Measurements from ENCODE around the gene PLIN1. TPM values are rescaled to one million over a fixed set of nuclear protein-coding genes. Genes with fewer than 3 reads are reported as not detected.

PLIN1 gene
- total and polyA plus RNA-seq, 2 of the 4 experiments (the other 2 are of a cell fraction) = under 0.01 to 0.07 TPM

DNA sequence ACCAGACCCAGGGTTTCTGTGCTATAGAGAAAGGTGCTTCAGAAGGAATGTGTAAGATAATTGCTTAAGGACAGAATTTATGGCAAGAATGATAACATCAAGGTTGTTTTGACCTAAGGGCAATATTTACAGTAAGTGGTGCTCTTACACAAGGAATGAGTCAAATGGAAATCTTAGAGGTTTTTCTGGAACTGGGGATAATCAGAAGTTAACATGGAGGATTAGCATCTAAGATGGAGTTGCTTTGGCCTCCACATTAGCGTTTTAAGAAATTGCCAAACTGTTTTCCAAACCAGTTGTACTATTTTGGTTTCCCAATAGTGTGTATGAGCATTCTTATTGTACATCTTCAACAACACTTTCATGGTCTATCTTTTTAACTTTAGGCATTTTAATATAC lies 14.5 kb upstream of the PLIN1 start:
- H3K79me1 ChIP-seq (ENCODE audit: low read depth in 1 of 2, low read length in 2 of 2) = peaks cover 3 to 6% of the 10 kb centered on the region in 2 experiments; a peak in 2 of 4 replicates
- H3K4me3 ChIP-seq (ENCODE audit: insufficient read depth, low read depth, low read length) = no peak overlapping the region
- TF ChIP-seq NFE2L2 (IDR thresholded peaks at IDR 0.05; ENCODE audit: low read depth, low read length) (no peak), SMC3 (IDR thresholded peaks at IDR 0.05; ENCODE audit: low read depth, low read length) (no peak), RCOR1 (IDR thresholded peaks at IDR 0.05; ENCODE audit: insufficient replicate concordance, low read length) (no peak), RFX5 (IDR thresholded peaks at IDR 0.05; ENCODE audit: low read depth, low read length) (no peak), MXI1 (IDR thresholded peaks at IDR 0.05; ENCODE audit: borderline replicate concordance, low read depth, low read length) (no peak), MAZ (IDR thresholded peaks at IDR 0.05; ENCODE audit: borderline replicate concordance, low read depth, low read length) (no peak)
- TF ChIP-seq, protein P1, sequence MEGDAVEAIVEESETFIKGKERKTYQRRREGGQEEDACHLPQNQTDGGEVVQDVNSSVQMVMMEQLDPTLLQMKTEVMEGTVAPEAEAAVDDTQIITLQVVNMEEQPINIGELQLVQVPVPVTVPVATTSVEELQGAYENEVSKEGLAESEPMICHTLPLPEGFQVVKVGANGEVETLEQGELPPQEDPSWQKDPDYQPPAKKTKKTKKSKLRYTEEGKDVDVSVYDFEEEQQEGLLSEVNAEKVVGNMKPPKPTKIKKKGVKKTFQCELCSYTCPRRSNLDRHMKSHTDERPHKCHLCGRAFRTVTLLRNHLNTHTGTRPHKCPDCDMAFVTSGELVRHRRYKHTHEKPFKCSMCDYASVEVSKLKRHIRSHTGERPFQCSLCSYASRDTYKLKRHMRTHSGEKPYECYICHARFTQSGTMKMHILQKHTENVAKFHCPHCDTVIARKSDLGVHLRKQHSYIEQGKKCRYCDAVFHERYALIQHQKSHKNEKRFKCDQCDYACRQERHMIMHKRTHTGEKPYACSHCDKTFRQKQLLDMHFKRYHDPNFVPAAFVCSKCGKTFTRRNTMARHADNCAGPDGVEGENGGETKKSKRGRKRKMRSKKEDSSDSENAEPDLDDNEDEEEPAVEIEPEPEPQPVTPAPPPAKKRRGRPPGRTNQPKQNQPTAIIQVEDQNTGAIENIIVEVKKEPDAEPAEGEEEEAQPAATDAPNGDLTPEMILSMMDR (conservative IDR thresholded peaks at IDR 0.05; ENCODE audit: low read depth, low read length) = no peak
- TF ChIP-seq, protein P2, sequence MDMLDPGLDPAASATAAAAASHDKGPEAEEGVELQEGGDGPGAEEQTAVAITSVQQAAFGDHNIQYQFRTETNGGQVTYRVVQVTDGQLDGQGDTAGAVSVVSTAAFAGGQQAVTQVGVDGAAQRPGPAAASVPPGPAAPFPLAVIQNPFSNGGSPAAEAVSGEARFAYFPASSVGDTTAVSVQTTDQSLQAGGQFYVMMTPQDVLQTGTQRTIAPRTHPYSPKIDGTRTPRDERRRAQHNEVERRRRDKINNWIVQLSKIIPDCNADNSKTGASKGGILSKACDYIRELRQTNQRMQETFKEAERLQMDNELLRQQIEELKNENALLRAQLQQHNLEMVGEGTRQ (IDR thresholded peaks at IDR 0.05; ENCODE audit: low read depth, low read length) = no peak
- H3K18ac ChIP-seq (ENCODE audit: low read depth, low read length) = no peak overlapping the region
- H2BK5ac ChIP-seq (ENCODE audit: low read depth, low read length, poor library complexity, severe bottlenecking) = no peak overlapping the region
- no peak overlapping the region for H2AK5ac ChIP-seq (ENCODE audit: low read depth, low read length)
- BruUV-seq (replicated peaks) = no TSS peak
- no peaks in the 10 kb centered on the region for H3K9me3 ChIP-seq (ENCODE audit: control insufficient read depth, insufficient read depth, low read length)
- no peak overlapping the region for H3K14ac ChIP-seq (replicated peaks; ENCODE audit: low read depth, low read length)
- POLR2A ChIA-PET (ENCODE audit: unreplicated experiment) = no interaction called here
- H3K56ac ChIP-seq (ENCODE audit: extremely low read depth, insufficient read depth, low read length) = no peak overlapping the region
- H3K23ac ChIP-seq (ENCODE audit: low read depth, low read length) = no peak overlapping the region
- no peak overlapping the region for H4K91ac ChIP-seq (ENCODE audit: insufficient read depth, low read depth, low read length)
- no peak overlapping the region for H2AFZ ChIP-seq (replicated peaks; ENCODE audit: low read length, poor library complexity)
- no peak overlapping the region for H2BK120ac ChIP-seq (ENCODE audit: low read depth, low read length)
- peaks cover 9% of the 10 kb centered on the region for H3K27me3 ChIP-seq (ENCODE audit: control insufficient read depth, insufficient read depth, low read length)
- WGBS, 2 experiments (ENCODE audit: extremely low coverage in 2 of 2, insufficient read length in 1 of 2) = no CpG with 5 or more reads among the region's 1 CpG
- H2AK9ac ChIP-seq (replicated peaks; ENCODE audit: low read depth, low read length, poor library complexity) = no peak overlapping the region
- peaks cover 2% of the 10 kb centered on the region; the same call in 1 of the 2 replicates for H3K4me1 ChIP-seq (ENCODE audit: control insufficient read depth, insufficient read depth, low read length)
- CTCF ChIA-PET = no interaction called here
- intact Hi-C loops (cut with micrococcal nuclease) (no loop called here), in situ Hi-C loops (cut with MboI; ENCODE audit: low sequenced_read_pairs) (no loop called here), dilution Hi-C loops (cut with HindIII; ENCODE audit: low sequenced_read_pairs, unreplicated experiment) (no loop called here)
- H3K4ac ChIP-seq (ENCODE audit: low read depth, low read length) = no peak overlapping the region
- no peaks in the 10 kb centered on the region for H4K20me1 ChIP-seq (ENCODE audit: insufficient read depth, low read length)
- H4K8ac ChIP-seq (ENCODE audit: low read depth in 2 of 2, low read length in 2 of 2) = no peak overlapping the region
- H3K27ac ChIP-seq (ENCODE audit: insufficient read depth, low read length) = no peak overlapping the region
- no peak overlapping the region for H2BK15ac ChIP-seq (ENCODE audit: low read depth, low read length)
- ATAC-seq (ENCODE audit: low read depth) = no peak
- H2BK20ac ChIP-seq (ENCODE audit: low read depth, low read length) = no peak overlapping the region
- no peak overlapping the region for H4K5ac ChIP-seq (ENCODE audit: low read depth, low read length)
- H3K4me2 ChIP-seq (ENCODE audit: low read depth, low read length) = no peak overlapping the region
- H3K9ac ChIP-seq (ENCODE audit: low read depth, low read length) = no peak overlapping the region
- H3K9me1 ChIP-seq (ENCODE audit: insufficient read depth, low read length) = peaks cover 4% of the 10 kb centered on the region; the same call in 1 of the 2 replicates
- no peak for DNase-seq
- no peaks in the 10 kb centered on the region for H3K36me3 ChIP-seq (ENCODE audit: control insufficient read depth, insufficient read depth, low read length)

All from IMR-90 (cell line).